Transverse colon (tissue), 3 donors: ENCODE data around the gene DRGX.

Experiments used
- CTCF ChIP-seq, 5 experiments: fragments of 200-600 bp in 3 of 5; fragments of 450-650 bp in 2 of 5; sonication (generic) in 3 of 5; IDR thresholded peaks; 1 replicate in 2 of 5; 2 replicates in 3 of 5; pipeline ENCODE4 v1.5.1; 2016 to 2017; ENCODE audit warnings: antibody characterized with exemption in 5 of 5, inconsistent platforms in 3 of 5, mild to moderate bottlenecking in 2 of 5, moderate library complexity in 1 of 5
- EP300 ChIP-seq: sonication (generic); formaldehyde crosslinking; IDR thresholded peaks from one replicate; pipeline ENCODE4 v1.6.1; 2017; ENCODE audit warnings: antibody characterized with exemption, low read depth

GRCh38 chr10:49369216-49370162 lies 26.4 kb downstream of the DRGX start:
- TF ChIP-seq CTCF (IDR thresholded peaks at IDR 0.05) (no peak), EP300 (no peak)
